Measurements from ENCODE around the gene SWAP70. TPM values are rescaled to one million over a fixed set of nuclear protein-coding genes. Genes with fewer than 3 reads are reported as not detected.
A peak's percentile ranks its signal among the peaks of the same experiment; 100 is the strongest.

SWAP70 gene
- total and polyA plus RNA-seq, 5 donors, result 10.4 to 30.1 (median 20.5) TPM

- Histone ChIP-seq H3K4me1 (ENCODE audit: control insufficient read depth, insufficient read depth, low read length) (peaks cover 6% of the 10 kb centered on the region), H3K27ac (ENCODE audit: low read length) (no peak overlapping the region), H3K9me3 (ENCODE audit: control insufficient read depth, low read length) (no peaks in the 10 kb centered on the region), H3K27me3 (ENCODE audit: control insufficient read depth, insufficient read depth) (no peaks in the 10 kb centered on the region), H3K4me3 (ENCODE audit: low read length) (no peak overlapping the region)
- DNase-seq (no peak), ATAC-seq (no peak)
- intact Hi-C loops (cut with DNase I), result no loop called here
- WGBS, result 66% methylated on average over 3 of the region's 3 CpGs
Observed at GRCh38 chr11:9752091-9752490, 88.2 kb downstream of the SWAP70 start.

DNA sequence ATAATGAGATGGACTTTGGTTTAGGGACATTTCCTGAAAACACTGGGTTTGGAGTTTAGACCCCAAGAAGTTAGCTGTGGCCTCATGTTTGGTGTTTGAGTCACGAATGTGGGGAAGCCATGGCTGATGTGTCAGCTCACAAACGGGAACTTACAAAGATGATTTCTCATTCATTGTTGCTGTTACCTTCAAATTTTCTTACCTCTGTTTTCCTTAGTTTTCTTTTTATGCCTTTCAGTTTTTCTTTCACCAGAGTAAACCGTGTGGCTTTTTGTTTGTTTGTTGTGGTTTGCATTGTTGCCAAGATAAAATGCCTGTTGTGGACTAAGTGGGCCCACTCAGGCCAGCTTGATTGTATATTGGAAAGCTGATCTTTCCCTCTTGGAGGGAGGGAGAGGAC, 89.1 kb downstream of the SWAP70 start:
- ATAC-seq (no peak), DNase-seq (no peak)
- WGBS, result 82% methylated on average over 3 of the region's 3 CpGs
- H3K4me3 ChIP-seq (ENCODE audit: low read length), result no peak overlapping the region
- peaks cover 6% of the 10 kb centered on the region for H3K4me1 ChIP-seq (ENCODE audit: control insufficient read depth, insufficient read depth, low read length)
- H3K27me3 ChIP-seq (ENCODE audit: control insufficient read depth, insufficient read depth), result no peaks in the 10 kb centered on the region
- no peaks in the 10 kb centered on the region for H3K9me3 ChIP-seq (ENCODE audit: control insufficient read depth, low read length)
- H3K27ac ChIP-seq (ENCODE audit: low read length), result no peak overlapping the region
- intact Hi-C loops (cut with DNase I), result no loop called here

DNA sequence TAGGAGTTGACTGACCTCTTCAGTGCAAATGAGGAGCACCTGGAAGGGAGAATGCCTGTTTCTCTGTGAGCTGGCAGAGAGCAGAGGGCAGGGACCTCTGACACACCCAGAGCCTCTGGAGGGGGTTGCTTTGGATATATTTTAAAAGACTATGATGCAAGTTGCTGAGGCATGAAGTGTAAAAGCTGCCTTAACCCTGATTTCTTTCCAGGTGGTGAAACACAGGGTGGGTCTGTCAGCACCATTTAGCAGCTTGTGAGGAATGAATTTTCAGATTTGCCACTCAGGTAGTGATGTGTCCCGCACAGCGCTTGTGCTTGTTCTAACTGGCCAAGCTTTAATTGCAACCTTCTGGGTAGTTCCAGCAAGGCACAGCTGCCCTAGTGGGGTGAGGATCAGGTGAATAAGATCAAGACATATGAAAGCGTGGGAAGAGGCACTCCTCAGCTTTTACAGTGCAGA, 90.2 kb downstream of the SWAP70 start:
- Histone ChIP-seq H3K9me3 (ENCODE audit: control insufficient read depth, low read length) (no peaks in the 10 kb centered on the region), H3K27ac (ENCODE audit: low read length) (no peak overlapping the region), H3K27me3 (ENCODE audit: control insufficient read depth, insufficient read depth) (no peaks in the 10 kb centered on the region), H3K4me3 (ENCODE audit: low read length) (no peak overlapping the region), H3K4me1 (ENCODE audit: control insufficient read depth, insufficient read depth, low read length) (peaks cover 4% of the 10 kb centered on the region)
- intact Hi-C loops (cut with DNase I), result no loop called here
- WGBS, result 93% methylated on average over 3 of the region's 3 CpGs
- ATAC-seq (no peak), DNase-seq (no peak)

DNA sequence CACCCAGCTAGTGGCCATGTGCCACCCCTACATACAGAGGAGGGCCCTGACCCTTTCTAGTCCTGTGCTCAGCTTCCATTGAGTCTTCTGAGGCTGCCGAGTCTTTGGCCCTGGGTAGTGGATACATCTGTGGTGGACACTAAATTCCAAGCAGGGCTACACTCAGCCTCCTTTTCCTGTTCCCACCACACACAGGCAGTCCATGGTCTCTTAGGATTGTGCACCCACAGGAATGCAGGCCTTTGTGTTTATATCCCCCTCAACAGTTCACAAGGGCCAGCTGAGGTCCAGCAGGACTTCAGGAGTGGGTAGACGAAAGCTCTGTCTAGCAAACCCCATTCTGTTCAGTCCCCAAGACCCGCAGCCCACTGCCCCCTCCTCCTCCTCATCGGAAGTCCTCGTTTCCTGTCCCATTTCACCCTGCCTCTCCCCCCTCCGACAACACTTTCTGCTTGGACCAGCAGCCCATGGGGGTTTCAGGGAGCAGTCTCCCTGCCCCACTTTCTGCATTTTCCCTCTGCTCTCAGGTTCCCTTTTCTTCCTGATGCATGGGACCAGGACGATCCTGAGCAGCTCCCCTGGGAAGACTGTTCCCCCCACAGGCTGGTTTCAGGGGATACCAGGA, 91.8 kb downstream of the SWAP70 start:
- DNase-seq (no peak), ATAC-seq (no peak)
- H3K4me1 ChIP-seq (ENCODE audit: control insufficient read depth, insufficient read depth, low read length), result peaks cover 9% of the 10 kb centered on the region
- H3K27me3 ChIP-seq (ENCODE audit: control insufficient read depth, insufficient read depth), result no peaks in the 10 kb centered on the region
- intact Hi-C loops (cut with DNase I), result loop anchor here (5.0 kb wide), 2 partner anchors 217 to 552 kb away; partner anchors contain the start of gene ADM (in 4 of the 4)
- no peaks in the 10 kb centered on the region for H3K9me3 ChIP-seq (ENCODE audit: control insufficient read depth, low read length)
- peak overlapping the region; percentile 3 for H3K27ac ChIP-seq (ENCODE audit: low read length)
- no peak overlapping the region for H3K4me3 ChIP-seq (ENCODE audit: low read length)
- WGBS, result 42% methylated on average over 7 of the region's 7 CpGs

- intact Hi-C loops (cut with DNase I), result loop anchor here (5.0 kb wide), 2 partner anchors 216 to 551 kb away; partner anchors contain the start of gene ADM (in 4 of the 4)
Observed at GRCh38 chr11:9756461-9756860, 92.6 kb downstream of the SWAP70 start.

GRCh38 chr11:9756878-9757277, 93.0 kb downstream of the SWAP70 start:
- intact Hi-C loops (cut with DNase I), result loop anchor here (5.0 kb wide), 2 partner anchors 215 to 550 kb away; partner anchors contain the start of gene ADM (in 4 of the 4)
- Histone ChIP-seq H3K9me3 (ENCODE audit: control insufficient read depth, low read length) (no peaks in the 10 kb centered on the region), H3K4me1 (ENCODE audit: control insufficient read depth, insufficient read depth, low read length) (peaks cover 9% of the 10 kb centered on the region), H3K27ac (ENCODE audit: low read length) (no peak overlapping the region), H3K4me3 (ENCODE audit: low read length) (no peak overlapping the region), H3K27me3 (ENCODE audit: control insufficient read depth, insufficient read depth) (no peaks in the 10 kb centered on the region)
- WGBS, result 98% methylated on average over 6 of the region's 6 CpGs
- no peak for ATAC-seq
- DNase-seq, result peak in 1 of 3 donors; percentile 43

More at GRCh38 chr11:9756461-9756860, 92.6 kb downstream of the SWAP70 start:
- ATAC-seq (no peak), DNase-seq (no peak)
- Histone ChIP-seq H3K9me3 (ENCODE audit: control insufficient read depth, low read length) (no peaks in the 10 kb centered on the region), H3K4me1 (ENCODE audit: control insufficient read depth, insufficient read depth, low read length) (peaks cover 9% of the 10 kb centered on the region), H3K27ac (ENCODE audit: low read length) (no peak overlapping the region), H3K4me3 (ENCODE audit: low read length) (no peak overlapping the region), H3K27me3 (ENCODE audit: control insufficient read depth, insufficient read depth) (no peaks in the 10 kb centered on the region)
- WGBS, result 97% methylated on average over 5 of the region's 5 CpGs

DNA sequence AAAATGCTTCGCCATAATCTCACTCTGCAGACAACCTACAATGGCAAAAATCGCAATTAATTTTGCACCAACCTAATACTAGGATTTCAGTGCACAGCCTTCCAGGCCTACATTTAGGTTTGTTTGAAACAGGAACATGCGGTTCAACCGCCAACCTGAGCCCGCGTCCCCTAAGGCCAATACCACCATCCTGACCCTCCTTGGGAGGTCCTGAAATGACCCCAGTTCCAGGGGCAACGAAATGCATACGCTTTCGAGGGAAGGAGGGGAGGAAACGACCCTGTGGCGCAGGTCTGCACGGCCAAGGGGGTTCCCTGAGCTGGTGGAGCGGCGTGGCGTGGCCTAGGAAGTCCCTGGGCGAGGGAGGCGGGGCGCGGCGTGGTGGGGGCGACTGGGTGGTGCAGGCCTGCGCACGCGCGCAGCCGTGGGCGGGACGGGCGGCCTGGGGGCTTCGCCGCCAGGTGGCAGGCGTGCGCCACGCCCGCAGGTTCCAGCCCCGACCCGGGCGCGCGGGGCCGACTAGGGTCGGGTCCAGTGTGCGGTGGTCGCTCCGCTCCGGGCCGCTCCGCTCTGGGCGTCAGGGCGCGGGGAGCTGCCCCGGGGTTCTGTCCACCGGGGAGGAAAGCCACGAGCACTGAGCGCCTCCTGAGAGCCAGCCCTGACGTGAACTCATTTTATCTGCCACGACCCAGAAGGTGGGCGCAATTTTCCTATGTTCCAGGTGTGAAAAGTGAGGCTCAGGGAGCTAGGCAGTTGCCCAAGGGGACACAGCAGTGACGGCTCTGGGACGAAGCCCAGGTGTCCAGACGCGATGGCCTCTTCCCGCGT, 94.1 kb downstream of the SWAP70 start:
- H3K4me1 ChIP-seq (ENCODE audit: control insufficient read depth, insufficient read depth, low read length), result peaks cover 9% of the 10 kb centered on the region
- intact Hi-C loops (cut with DNase I), result loop anchor here (2.0 to 5.0 kb wide), 3 partner anchors 214 to 549 kb away; partner anchors contain the start of gene ADM (in 4 of the 4)

GRCh38 chr11:9758637-9759518, 95.0 kb downstream of the SWAP70 start:
- Histone ChIP-seq H3K4me3 (ENCODE audit: low read length) (peak overlapping the region; percentile 57), H3K9me3 (ENCODE audit: control insufficient read depth, low read length) (no peaks in the 10 kb centered on the region), H3K27ac (ENCODE audit: low read length) (peak overlapping the region; percentile 86), H3K27me3 (ENCODE audit: control insufficient read depth, insufficient read depth) (no peaks in the 10 kb centered on the region), H3K4me1 (ENCODE audit: control insufficient read depth, insufficient read depth, low read length) (peaks cover 9% of the 10 kb centered on the region)
- DNase-seq (peak; percentile 88 to 96 (median 95)), ATAC-seq (peak; percentile 79 to 81)
- WGBS, result 7% methylated on average over 58 of the region's 58 CpGs
- intact Hi-C loops (cut with DNase I), result loop anchor here (2.0 to 5.0 kb wide), 3 partner anchors 213 to 548 kb away; partner anchors contain the start of gene ADM (in 4 of the 4)

More for the DNA sequence above, 94.1 kb downstream of the SWAP70 start:
- Histone ChIP-seq H3K27ac (ENCODE audit: low read length) (peak overlapping the region; percentile 86), H3K27me3 (ENCODE audit: control insufficient read depth, insufficient read depth) (no peaks in the 10 kb centered on the region), H3K9me3 (ENCODE audit: control insufficient read depth, low read length) (no peaks in the 10 kb centered on the region), H3K4me3 (ENCODE audit: low read length) (peak overlapping the region; percentile 57)
- DNase-seq (peak; percentile 90 to 97 (median 96)), ATAC-seq (peak; percentile 72 to 75)
- WGBS, result 5% methylated on average over 64 of the region's 64 CpGs

- Histone ChIP-seq H3K27me3 (ENCODE audit: control insufficient read depth, insufficient read depth) (no peaks in the 10 kb centered on the region), H3K4me3 (ENCODE audit: low read length) (no peak overlapping the region), H3K27ac (ENCODE audit: low read length) (peak overlapping the region; percentile 86), H3K9me3 (ENCODE audit: control insufficient read depth, low read length) (no peaks in the 10 kb centered on the region), H3K4me1 (ENCODE audit: control insufficient read depth, insufficient read depth, low read length) (peaks cover 7% of the 10 kb centered on the region)
- ATAC-seq (peak; percentile 73 to 79), DNase-seq (peak; percentile 90 to 92 (median 91))
- intact Hi-C loops (cut with DNase I), result loop anchor here (2.0 to 10.0 kb wide), 4 partner anchors 55 to 548 kb away; partner anchors contain the start of gene ADM (in 4 of the 4)
- 26% methylated on average over 10 of the region's 10 CpGs for WGBS
Observed at GRCh38 chr11:9759519-9760192, 95.8 kb downstream of the SWAP70 start.

DNA sequence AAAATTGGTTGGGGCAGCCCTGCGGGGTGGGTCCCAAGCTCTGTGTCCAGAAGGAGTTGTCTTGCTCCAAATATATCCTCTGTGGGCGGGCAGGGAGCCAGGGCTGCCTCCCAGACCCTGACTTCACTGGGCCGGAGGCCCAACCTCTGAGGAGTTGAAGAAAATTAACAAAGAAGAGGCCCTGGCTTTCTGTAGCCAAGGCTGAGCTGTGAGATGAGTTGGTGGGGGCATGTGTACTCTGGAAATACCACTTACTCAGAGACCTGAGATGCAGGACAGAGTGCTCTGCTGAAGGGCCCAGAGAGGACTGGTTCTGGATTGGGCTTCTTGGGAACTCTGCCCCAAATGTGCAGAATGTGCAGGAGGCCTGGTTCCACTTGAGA, 96.3 kb downstream of the SWAP70 start:
- peaks cover 10% of the 10 kb centered on the region for H3K4me1 ChIP-seq (ENCODE audit: control insufficient read depth, insufficient read depth, low read length)

More for the DNA sequence above, 96.3 kb downstream of the SWAP70 start:
- Histone ChIP-seq H3K27me3 (ENCODE audit: control insufficient read depth, insufficient read depth) (no peaks in the 10 kb centered on the region), H3K27ac (ENCODE audit: low read length) (peak overlapping the region; percentile 86), H3K4me3 (ENCODE audit: low read length) (no peak overlapping the region), H3K9me3 (ENCODE audit: control insufficient read depth, low read length) (no peaks in the 10 kb centered on the region)
- WGBS, result 8% methylated on average over 3 of the region's 3 CpGs
- ATAC-seq (peak; percentile 57 to 71), DNase-seq (peak; percentile 95 to 99 (median 97))
- intact Hi-C loops (cut with DNase I), result loop anchor here in 1 of 4 donors (10.0 kb wide), 1 partner anchor 55 kb away; no protein-coding TSS in a partner anchor
